K562 (cell line): ENCODE results near the gene SOS2. TPM values are rescaled to one million over a fixed set of nuclear protein-coding genes. Genes with fewer than 3 reads are reported as not detected.
A peak's percentile ranks its signal among the peaks of the same experiment; 100 is the strongest.

Source experiments
- ATAC-seq: fragments of 200-7000 bp; cut with Tn5 transposase; 3 replicates; pipeline ENCODE4 v1.9.1; 2020; ENCODE audit warnings: moderate library complexity
- BruUV-seq: library from RNA; stranded (reverse); fragments of 400-500 nt; replicated peaks from 2 replicates; lab custom pipeline; 2021; lab: Mats Ljungman, UMichigan
- CTCF ChIA-PET: fragments of 300-600 bp; formaldehyde crosslinking; extraction: SDS; loops from one replicate; lab custom pipeline; 2021; ENCODE audit warnings: low intra/inter-chr PET ratio; lab: Yijun Ruan, JAX
- POLR2A ChIA-PET: fragments of 300-600, 350-650 bp; sonication (Branson Sonifier 250); formaldehyde crosslinking; extraction: SDS; loops from one replicate; lab custom pipeline; 2021; ENCODE audit warnings: antibody characterized with exemption, inconsistent platforms; lab: Yijun Ruan, JAX
- DNase-seq, 4 experiments: peaks; one replicate each; pipeline versions ENCODE4 v3.0.0 to v3.0.0-alpha.2; 2011 to 2018; ENCODE audit warnings: low spot score in 3 of 4, mixed read lengths in 3 of 4; ENCODE audit errors: extremely low read depth in 1 of 4
- FAIRE-seq: peaks from 2 replicates; lab custom pipeline; 2011; peaks lifted over from hg19 to GRCh38; lab: Jason Lieb, UNC
- H2AFZ ChIP-seq: 2 replicates; pipeline ENCODE4 v1.6.0; 2011; ENCODE audit warnings: low read depth, low read length, control low read depth, inconsistent platforms
- H3K27ac ChIP-seq: fragments of 200-600 bp; 3 replicates; pipeline ENCODE4 v1.8.0; 2011; ENCODE audit warnings: low read depth, mild to moderate bottlenecking, control low read depth, inconsistent platforms, low read length, moderate library complexity, mixed read lengths; ENCODE audit errors: extremely low read depth
- H3K27me3 ChIP-seq, 2 experiments: fragments of 300-600 bp in 1 of 2; 2 replicates in 1 of 2; 3 replicates in 1 of 2; pipeline versions ENCODE4 v1.6.0 to v1.8.0; 2011; ENCODE audit warnings: inconsistent platforms in 2 of 2, low read length in 2 of 2, mild to moderate bottlenecking in 1 of 2, mixed read lengths in 1 of 2, moderate library complexity in 1 of 2; ENCODE audit not compliant: control insufficient read depth in 2 of 2, insufficient read depth in 2 of 2
- H3K36me3 ChIP-seq: fragments of 300-600 bp; 3 replicates; pipeline ENCODE4 v1.8.0; 2011; ENCODE audit warnings: mild to moderate bottlenecking, low read length, inconsistent platforms; ENCODE audit not compliant: control insufficient read depth, insufficient read depth
- H3K4me1 ChIP-seq, 2 experiments: fragments of 200-600 bp in 1 of 2; replicated peaks in 1 of 2; 2 replicates in 1 of 2; 3 replicates in 1 of 2; pipeline versions ENCODE4 v1.5.1 to v1.8.0; 2011; ENCODE audit warnings: inconsistent platforms in 2 of 2, low read length in 2 of 2, mild to moderate bottlenecking in 1 of 2, mixed read lengths in 1 of 2, moderate library complexity in 1 of 2; ENCODE audit not compliant: control insufficient read depth in 2 of 2, insufficient read depth in 2 of 2
- H3K4me2 ChIP-seq: 2 replicates; pipeline ENCODE4 v1.6.1; 2011; ENCODE audit warnings: low read length, control low read depth, inconsistent platforms, mixed read lengths; ENCODE audit not compliant: insufficient read depth
- H3K4me3 ChIP-seq: fragments of 200-600 bp; sonication (generic), shearing (Covaris generic); 2 replicates; pipeline ENCODE4 v1.5.1; 2016; ENCODE audit warnings: control low read depth, inconsistent platforms
- H3K79me2 ChIP-seq: fragments of 200-600 bp; 3 replicates; pipeline ENCODE4 v1.8.0; 2011; ENCODE audit warnings: low read length, inconsistent platforms; ENCODE audit not compliant: control insufficient read depth, insufficient read depth
- H3K9ac ChIP-seq, 2 experiments: 2 replicates each; pipeline versions ENCODE4 v1.6.0 to v1.6.1; 2011; ENCODE audit warnings: low read depth in 2 of 2, low read length in 2 of 2, control low read depth in 1 of 2, inconsistent platforms in 1 of 2, mild to moderate bottlenecking in 1 of 2, mixed read lengths in 1 of 2; ENCODE audit not compliant: insufficient read depth in 1 of 2
- H3K9me1 ChIP-seq: one replicate; pipeline ENCODE4 v1.6.0; 2011; ENCODE audit warnings: inconsistent platforms, mild to moderate bottlenecking, low read length, moderate library complexity; ENCODE audit not compliant: control insufficient read depth, insufficient read depth
- H3K9me3 ChIP-seq: replicated peaks from 2 replicates; pipeline ENCODE4 v1.5.1; 2011; ENCODE audit warnings: low read depth, low read length, inconsistent platforms; ENCODE audit not compliant: control insufficient read depth, insufficient read depth
- H4K20me1 ChIP-seq: replicated peaks from 2 replicates; pipeline ENCODE4 v1.6.1; 2011; ENCODE audit warnings: low read length, inconsistent platforms, mixed read lengths; ENCODE audit not compliant: control insufficient read depth, insufficient read depth
- CEBPB ChIP-seq: fragments of 450-650 bp; IDR thresholded peaks from 2 replicates; pipeline ENCODE4 v1.6.1; 2016; ENCODE audit warnings: missing genetic modification characterization, missing compliant biosample characterization
- CREB3 ChIP-seq: fragments of 450-650 bp; conservative IDR thresholded peaks from 2 replicates; pipeline ENCODE4 v1.6.1; 2016; ENCODE audit warnings: missing genetic modification characterization, low read depth, mild to moderate bottlenecking, missing compliant biosample characterization, moderate library complexity
- DDX20 ChIP-seq: fragments of 450-650 bp; IDR thresholded peaks from 2 replicates; pipeline ENCODE4 v1.6.1; 2016; ENCODE audit warnings: missing genetic modification characterization, low read depth, mild to moderate bottlenecking, missing compliant biosample characterization, moderate library complexity
- E4F1 ChIP-seq: fragments of 250-450 bp; sonication (Bioruptor Pico); IDR thresholded peaks from 2 replicates; pipeline ENCODE4 v1.5.0; 2021; ENCODE audit warnings: mild to moderate bottlenecking, borderline replicate concordance
- HNRNPUL1 ChIP-seq: fragments of 200-400 bp; formaldehyde crosslinking; IDR thresholded peaks from 2 replicates; pipeline ENCODE4 v1.6.1; 2017; ENCODE audit warnings: low read length
- KAT2B ChIP-seq: IDR thresholded peaks from one replicate; pipeline ENCODE4 v1.6.1; 2012; ENCODE audit warnings: low read depth, mild to moderate bottlenecking, control low read depth, inconsistent platforms, low read length, moderate library complexity
- KDM2B ChIP-seq: fragments of 250-450 bp; sonication (Bioruptor Pico); IDR thresholded peaks from 2 replicates; pipeline ENCODE4 v1.8.0; 2021; ENCODE audit warnings: mild to moderate bottlenecking, moderate library complexity
- MCM3 ChIP-seq: fragments of 450-650 bp; IDR thresholded peaks from 2 replicates; pipeline ENCODE4 v1.6.1; 2016
- PPARD ChIP-seq: fragments of 250-450 bp; sonication (Bioruptor Pico); IDR thresholded peaks from 2 replicates; pipeline ENCODE4 v1.8.0; 2022; ENCODE audit warnings: inconsistent platforms, mild to moderate bottlenecking, moderate library complexity
- PRPF4 ChIP-seq: fragments of 200-400 bp; formaldehyde crosslinking; IDR thresholded peaks from one replicate; pipeline ENCODE4 v1.6.1; 2017; ENCODE audit warnings: low read length, low read depth, mild to moderate bottlenecking; ENCODE audit not compliant: insufficient read depth, poor library complexity, severe bottlenecking
- SIN3B ChIP-seq: fragments of 450-650 bp; IDR thresholded peaks from 2 replicates; pipeline ENCODE4 v1.6.1; 2017; ENCODE audit warnings: low read depth, mild to moderate bottlenecking, moderate library complexity
- SNIP1 ChIP-seq: fragments of 450-650 bp; IDR thresholded peaks from 2 replicates; pipeline ENCODE4 v1.7.1; 2017; ENCODE audit warnings: low read depth, mild to moderate bottlenecking
- SP2 ChIP-seq: IDR thresholded peaks from 2 replicates; pipeline ENCODE4 v1.6.1; 2011; ENCODE audit warnings: mild to moderate bottlenecking, low read depth, low read length, moderate library complexity; ENCODE audit not compliant: poor library complexity, severe bottlenecking; ENCODE audit errors: extremely low read depth
- ZNF717 ChIP-seq: fragments of 250-450 bp; sonication (Bioruptor Pico); IDR thresholded peaks from 2 replicates; pipeline ENCODE4 v1.5.0; 2021
- ZNF785 ChIP-seq: fragments of 250-450 bp; sonication (Bioruptor Pico); IDR thresholded peaks from 2 replicates; pipeline ENCODE4 v1.4.0; 2020; ENCODE audit warnings: mild to moderate bottlenecking
- WGBS: fragments of 100-300 bp; shearing (Covaris generic); methylation state at CpG from one replicate; pipeline ENCODE4 v1.1.6; 2016; ENCODE audit warnings: low coverage, mixed read lengths; ENCODE audit not compliant: insufficient coverage; ENCODE audit errors: missing lambda C conversion rate; 5-methylcytosine and 5-hydroxymethylcytosine counted together
- in situ Hi-C: fragments of 300-500 bp; cut with MboI; formaldehyde crosslinking; loops from 4 replicates; pipeline ENCODE4 v1.15.0; 2018; ENCODE audit warnings: inconsistent platforms, mixed read lengths
- intact Hi-C: fragments of 100-400 bp; cut with micrococcal nuclease; formaldehyde crosslinking; loops from 2 replicates; pipeline ENCODE4 v1.14.2; 2022
- polyA plus RNA-seq, 8 experiments: library from polyadenylated mRNA; depleted of rRNA in 4 of 8; stranded (reverse) in 5 of 8; unstranded in 3 of 8; fragments of >200 nt; fragmentation: Nextera tagmentation in 2 of 8; fragmentation: Illumina TruSeq in 1 of 8; extraction: Ambion mirVana in 2 of 8; extraction: Trizol in 1 of 8; gene quantifications; 2 replicates each; pipeline versions ENCODE4 v1.2.1 to v1.2.3, GENCODE V29; 2011 to 2014; ENCODE audit warnings: inconsistent platforms in 1 of 8, missing spikeins in 1 of 8
- total RNA-seq, 7 experiments: library from RNA; depleted of rRNA in 6 of 7; stranded (reverse); fragments of >200 nt in 6 of 7; fragmentation: Illumina TruSeq in 2 of 7; extraction: Trizol in 2 of 7; gene quantifications; 2 replicates each; pipeline versions ENCODE4 v1.2.1 to v1.2.3, GENCODE V29; 2011 to 2021; ENCODE audit warnings: low replicate concordance in 1 of 7

SOS2 gene
- total and polyA plus RNA-seq, 9 of the 15 experiments (the other 6 are each of a cell fraction or from before 2014, with no cell fraction given): 2.2 to 13.1 (median 10.5) TPM

- Histone ChIP-seq H4K20me1 (no peaks in the 10 kb centered on the region), H3K9me1 (no peaks in the 10 kb centered on the region), H3K36me3 (0 out of 3 replicates have a peak, but pooled peaks cover 4% of the 10 kb centered on the region), H3K27me3 (no peaks in the 10 kb centered on the region), H3K4me2 (peak overlapping the region; percentile 87), H3K79me2 (peaks cover 56% of the 10 kb centered on the region), H2AFZ (0 out of 2 replicates have a peak overlapping the region, but pooled peaks have one; percentile 24), H3K4me3 (peak overlapping the region; percentile 83), H3K9ac (peak overlapping the region in 1 of 2 experiments; percentile 85; a peak in 2 of 4 replicates), H3K27ac (peak overlapping the region; percentile 75), H3K9me3 (no peaks in the 10 kb centered on the region), H3K4me1 (peaks cover 6 to 15% of the 10 kb centered on the region in 2 experiments; a peak in 4 of 5 replicates)
- 4% methylated on average over 6 of the region's 6 CpGs for WGBS
- DNase-seq (no peak), ATAC-seq (no peak), FAIRE-seq (no peak)
- ChIA-PET CTCF (no interaction called here), POLR2A (interaction anchor here (1.0 to 1.3 kb wide), 2 partner anchors 11 to 15 kb away, joined by 3 to 8 read pairs; no protein-coding TSS in a partner anchor)
- in situ Hi-C loops: no loop called here
- TF ChIP-seq KDM2B (CRISPR knock-in tag) (no peak), PPARD (CRISPR knock-in tag) (no peak), KAT2B (no peak), DDX20 (tag) (no peak), PRPF4 (no peak), E4F1 (CRISPR knock-in tag) (no peak), MCM3 (no peak), SNIP1 (no peak), ZNF717 (CRISPR knock-in tag) (no peak), SIN3B (no peak), HNRNPUL1 (no peak), CREB3 (tag) (no peak), SP2 (no peak), ZNF785 (CRISPR knock-in tag) (no peak), CEBPB (no peak)
- intact Hi-C loops: loop anchor here (10.0 kb wide), 2 partner anchors 116 to 366 kb away; partner anchors contain the start of gene VCPKMT
- BruUV-seq: no TSS peak
Observed at GRCh38 chr14:50230401-50230700, 1.0 kb downstream of the SOS2 start.
